Mesothelial cell of epicardium (in vitro differentiated cells): ENCODE results near the gene TRAP1. TPM values are rescaled to one million over a fixed set of nuclear protein-coding genes. Genes with fewer than 3 reads are reported as not detected.

Experiments used
- DNase-seq, 2 experiments: peaks; one replicate each; pipeline ENCODE4 v3.0.0; 2021; ENCODE audit warnings: low spot score in 2 of 2; ENCODE audit not compliant: unreplicated experiment in 2 of 2
- H3K27ac Mint-ChIP-seq: 2 replicates; pipeline ENCODE4 v1.8.0; 2021; ENCODE audit warnings: mixed read lengths
- H3K27me3 Mint-ChIP-seq: 2 replicates; pipeline ENCODE4 v1.8.0; 2021; ENCODE audit warnings: low read depth, mixed read lengths
- H3K36me3 Mint-ChIP-seq: 2 replicates; pipeline ENCODE4 v1.8.0; 2021; ENCODE audit warnings: mixed read lengths
- H3K4me1 Mint-ChIP-seq: 2 replicates; pipeline ENCODE4 v1.8.0; 2021; ENCODE audit warnings: mixed read lengths
- H3K4me3 Mint-ChIP-seq: 2 replicates; pipeline ENCODE4 v1.8.0; 2021; ENCODE audit warnings: mild to moderate bottlenecking, moderate library complexity, mixed read lengths
- H3K9me3 Mint-ChIP-seq: 2 replicates; pipeline ENCODE4 v1.8.0; 2021; ENCODE audit warnings: mixed read lengths
- total RNA-seq: library from RNA; stranded (reverse); gene quantifications from 3 replicates; pipeline ENCODE4 v1.2.1, GENCODE V29; 2021
- TF ChIP-seq, protein P1 (sequence below): fragments of 200-600 bp; sonication (generic); IDR thresholded peaks from one replicate; pipeline ENCODE4 v1.5.0; 2021; ENCODE audit warnings: antibody characterized with exemption; ENCODE audit not compliant: unreplicated experiment

TRAP1 gene
- total RNA-seq, 1 donor from 2014 or later: 149 TPM

GRCh38 chr16:3752984-3753383 is 35.7 kb upstream of the TRAP1 start:
- Mint-ChIP-seq H3K9me3 (no peaks in the 10 kb centered on the region), H3K27ac (no peak overlapping the region), H3K4me3 (no peak overlapping the region), H3K36me3 (peaks cover 43% of the 10 kb centered on the region), H3K4me1 (no peaks in the 10 kb centered on the region), H3K27me3 (no peaks in the 10 kb centered on the region)
- TF ChIP-seq, protein P1, sequence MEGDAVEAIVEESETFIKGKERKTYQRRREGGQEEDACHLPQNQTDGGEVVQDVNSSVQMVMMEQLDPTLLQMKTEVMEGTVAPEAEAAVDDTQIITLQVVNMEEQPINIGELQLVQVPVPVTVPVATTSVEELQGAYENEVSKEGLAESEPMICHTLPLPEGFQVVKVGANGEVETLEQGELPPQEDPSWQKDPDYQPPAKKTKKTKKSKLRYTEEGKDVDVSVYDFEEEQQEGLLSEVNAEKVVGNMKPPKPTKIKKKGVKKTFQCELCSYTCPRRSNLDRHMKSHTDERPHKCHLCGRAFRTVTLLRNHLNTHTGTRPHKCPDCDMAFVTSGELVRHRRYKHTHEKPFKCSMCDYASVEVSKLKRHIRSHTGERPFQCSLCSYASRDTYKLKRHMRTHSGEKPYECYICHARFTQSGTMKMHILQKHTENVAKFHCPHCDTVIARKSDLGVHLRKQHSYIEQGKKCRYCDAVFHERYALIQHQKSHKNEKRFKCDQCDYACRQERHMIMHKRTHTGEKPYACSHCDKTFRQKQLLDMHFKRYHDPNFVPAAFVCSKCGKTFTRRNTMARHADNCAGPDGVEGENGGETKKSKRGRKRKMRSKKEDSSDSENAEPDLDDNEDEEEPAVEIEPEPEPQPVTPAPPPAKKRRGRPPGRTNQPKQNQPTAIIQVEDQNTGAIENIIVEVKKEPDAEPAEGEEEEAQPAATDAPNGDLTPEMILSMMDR: no peak
- no peak for DNase-seq

DNA sequence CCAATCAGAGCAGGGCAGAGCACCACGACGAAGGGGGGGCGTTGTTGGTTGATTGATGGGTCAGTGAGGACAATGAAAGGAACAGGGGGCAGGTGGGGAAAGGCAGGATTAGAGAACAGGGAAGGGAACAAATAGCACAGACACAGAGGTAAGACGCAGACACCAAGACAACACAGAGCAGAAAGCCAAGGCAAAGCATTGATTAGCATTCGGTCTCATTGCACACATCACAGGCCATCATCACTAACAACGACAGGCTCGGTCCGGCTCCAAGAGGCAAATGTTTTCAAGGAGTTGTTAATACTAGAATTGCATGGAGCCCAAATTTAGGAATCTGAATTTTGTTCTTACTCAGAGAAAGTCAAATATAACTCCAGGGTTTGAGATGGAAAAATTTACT is 34.6 kb upstream of the TRAP1 start:
- TF ChIP-seq, protein P1: no peak
- Mint-ChIP-seq H3K27me3 (no peaks in the 10 kb centered on the region), H3K4me3 (no peak overlapping the region), H3K9me3 (no peaks in the 10 kb centered on the region), H3K36me3 (peaks cover 43% of the 10 kb centered on the region), H3K4me1 (no peaks in the 10 kb centered on the region), H3K27ac (no peak overlapping the region)
- DNase-seq: no peak

- TF ChIP-seq, protein P1: no peak
- H3K4me1 Mint-ChIP-seq: no peaks in the 10 kb centered on the region
- DNase-seq: no peak
- H3K36me3 Mint-ChIP-seq: peaks cover 59% of the 10 kb centered on the region
- no peaks in the 10 kb centered on the region for H3K27me3 Mint-ChIP-seq
- H3K27ac Mint-ChIP-seq: no peak overlapping the region
- no peaks in the 10 kb centered on the region for H3K9me3 Mint-ChIP-seq
- no peak overlapping the region for H3K4me3 Mint-ChIP-seq
Measured at GRCh38 chr16:3748307-3748706, 31.0 kb upstream of the TRAP1 start.

DNA sequence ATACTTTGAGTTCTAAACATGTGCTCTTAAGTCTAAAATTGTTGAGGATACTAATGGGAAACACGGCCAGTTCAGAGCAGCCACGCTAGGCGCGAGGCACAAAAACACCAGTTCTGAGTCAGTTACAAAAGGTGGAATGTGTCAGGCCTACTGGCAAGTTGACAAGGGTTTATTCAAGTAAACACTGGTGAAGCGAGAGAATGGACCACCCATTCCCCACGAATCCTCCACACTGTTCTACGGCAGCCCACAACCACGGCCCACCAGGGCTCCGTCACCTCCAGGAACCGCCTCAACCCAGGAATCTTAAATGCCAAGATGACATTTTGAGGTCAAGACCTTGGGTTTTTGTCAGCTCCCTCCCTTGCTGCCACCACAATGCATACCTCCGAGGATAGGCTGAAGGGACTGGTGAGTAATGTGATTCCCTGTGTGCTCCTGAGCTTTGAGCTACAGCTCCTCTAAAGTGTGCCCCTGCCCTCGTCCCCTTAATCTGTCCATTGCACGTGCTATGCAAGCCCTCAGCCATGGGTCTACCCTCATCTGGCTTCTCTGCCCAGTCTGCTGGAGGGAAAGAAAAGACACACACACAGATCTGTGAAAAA is 28.5 kb upstream of the TRAP1 start:
- DNase-seq: no peak
- Mint-ChIP-seq H3K9me3 (no peaks in the 10 kb centered on the region), H3K4me3 (no peak overlapping the region), H3K27ac (no peak overlapping the region), H3K36me3 (peaks cover 58% of the 10 kb centered on the region), H3K4me1 (no peaks in the 10 kb centered on the region), H3K27me3 (no peaks in the 10 kb centered on the region)
- TF ChIP-seq, protein P1: no peak

GRCh38 chr16:3744018-3744417 is 26.7 kb upstream of the TRAP1 start:
- Mint-ChIP-seq H3K36me3 (peaks cover 57% of the 10 kb centered on the region), H3K4me1 (no peaks in the 10 kb centered on the region), H3K27ac (no peak overlapping the region), H3K9me3 (no peaks in the 10 kb centered on the region), H3K4me3 (no peak overlapping the region), H3K27me3 (no peaks in the 10 kb centered on the region)
- TF ChIP-seq, protein P1: no peak
- no peak for DNase-seq

GRCh38 chr16:3740934-3741333 is 23.6 kb upstream of the TRAP1 start:
- Mint-ChIP-seq H3K27ac (no peak overlapping the region), H3K36me3 (peaks cover 58% of the 10 kb centered on the region)

More at GRCh38 chr16:3740934-3741333, 23.6 kb upstream of the TRAP1 start:
- DNase-seq: no peak
- no peaks in the 10 kb centered on the region for H3K9me3 Mint-ChIP-seq
- no peaks in the 10 kb centered on the region for H3K27me3 Mint-ChIP-seq
- no peak overlapping the region for H3K4me3 Mint-ChIP-seq
- TF ChIP-seq, protein P1: no peak
- H3K4me1 Mint-ChIP-seq: no peaks in the 10 kb centered on the region
